Measurements from ENCODE around the gene THRAP3.

- TF ChIP-seq JUND (IDR thresholded peaks at IDR 0.05; ENCODE audit: low read length) (no peak), FOSL1 (IDR thresholded peaks at IDR 0.05; ENCODE audit: insufficient read depth, low read depth, low read length) (no peak), KDM1A (IDR thresholded peaks at IDR 0.05; ENCODE audit: borderline replicate concordance, low read length) (no peak), POLR2AphosphoS5 (IDR thresholded peaks at IDR 0.05; ENCODE audit: low read depth, low read length) (no peak), EZH2 (IDR thresholded peaks at IDR 0.05; ENCODE audit: low read depth, low read length, severe bottlenecking) (no peak)
- TF ChIP-seq, protein P1, sequence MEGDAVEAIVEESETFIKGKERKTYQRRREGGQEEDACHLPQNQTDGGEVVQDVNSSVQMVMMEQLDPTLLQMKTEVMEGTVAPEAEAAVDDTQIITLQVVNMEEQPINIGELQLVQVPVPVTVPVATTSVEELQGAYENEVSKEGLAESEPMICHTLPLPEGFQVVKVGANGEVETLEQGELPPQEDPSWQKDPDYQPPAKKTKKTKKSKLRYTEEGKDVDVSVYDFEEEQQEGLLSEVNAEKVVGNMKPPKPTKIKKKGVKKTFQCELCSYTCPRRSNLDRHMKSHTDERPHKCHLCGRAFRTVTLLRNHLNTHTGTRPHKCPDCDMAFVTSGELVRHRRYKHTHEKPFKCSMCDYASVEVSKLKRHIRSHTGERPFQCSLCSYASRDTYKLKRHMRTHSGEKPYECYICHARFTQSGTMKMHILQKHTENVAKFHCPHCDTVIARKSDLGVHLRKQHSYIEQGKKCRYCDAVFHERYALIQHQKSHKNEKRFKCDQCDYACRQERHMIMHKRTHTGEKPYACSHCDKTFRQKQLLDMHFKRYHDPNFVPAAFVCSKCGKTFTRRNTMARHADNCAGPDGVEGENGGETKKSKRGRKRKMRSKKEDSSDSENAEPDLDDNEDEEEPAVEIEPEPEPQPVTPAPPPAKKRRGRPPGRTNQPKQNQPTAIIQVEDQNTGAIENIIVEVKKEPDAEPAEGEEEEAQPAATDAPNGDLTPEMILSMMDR (IDR thresholded peaks at IDR 0.05; ENCODE audit: control extremely low read depth in 1 of 3, insufficient read depth in 1 of 3, low read depth in 1 of 3, low read length in 3 of 3) = no peak
Observed at GRCh38 chr1:36273024-36273423, 48.8 kb downstream of the THRAP3 start.

All from H1 (cell line).